ENCODE data around the gene SPRY4. TPM values are rescaled to one million over a fixed set of nuclear protein-coding genes. Genes with fewer than 3 reads are reported as not detected.

Gene SPRY4
- total and polyA plus RNA-seq, 2 of the 13 experiments (the other 11 are each of a cell fraction or from before 2014, with no cell fraction given), result 8.9 to 17.8 TPM

DNA sequence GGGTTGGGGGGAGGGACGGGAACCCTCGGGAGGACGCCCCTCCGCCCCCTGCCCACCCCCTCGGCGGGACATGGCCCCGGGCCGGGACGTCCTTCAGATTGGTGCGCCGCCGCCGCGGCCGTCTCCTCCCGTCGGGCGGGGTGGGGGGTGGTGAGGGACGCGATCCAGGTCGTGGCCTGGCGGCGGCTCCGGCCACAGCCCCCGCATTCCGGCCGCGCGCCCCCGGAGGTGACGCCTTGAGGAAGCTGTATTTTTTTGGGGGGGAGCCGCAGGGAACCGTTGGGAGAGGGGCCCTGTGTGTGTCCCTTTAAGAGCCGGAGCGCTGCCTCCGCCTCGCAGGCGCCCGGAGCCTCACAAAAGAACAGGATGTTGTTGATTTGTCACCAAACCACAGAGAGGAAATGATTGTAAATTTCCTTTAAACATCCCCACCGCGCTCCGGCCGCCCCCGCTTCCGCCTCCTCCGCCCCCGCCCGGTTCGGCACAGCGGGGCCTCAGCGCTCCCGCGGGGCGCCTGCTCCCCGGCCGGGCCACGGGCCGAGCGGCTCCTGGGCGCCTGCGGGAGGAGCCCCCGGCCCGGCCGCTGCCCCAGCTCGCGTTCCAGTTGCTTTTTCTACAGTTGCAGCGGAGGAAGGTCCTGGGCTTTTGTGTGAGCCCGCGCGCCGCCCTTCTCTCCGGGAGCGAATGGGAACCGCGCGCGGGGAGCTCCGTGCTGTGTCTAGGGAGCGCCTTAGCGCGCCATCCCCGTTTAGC, 32.1 kb upstream of the SPRY4 start (continued):
- TF ChIP-seq HNRNPK (IDR thresholded peaks at IDR 0.05; ENCODE audit: low read depth, low read length, poor library complexity, severe bottlenecking), result peak; percentile 82
- TF ChIP-seq ZNF101 (CRISPR knock-in tag; IDR thresholded peaks at IDR 0.05; ENCODE audit: borderline replicate concordance, low read depth), result no peak
- peak; percentile 48; the same call in 1 of the 2 replicates for TF ChIP-seq RCOR2 (CRISPR knock-in tag; IDR thresholded peaks at IDR 0.05)
- TF ChIP-seq, protein P1, sequence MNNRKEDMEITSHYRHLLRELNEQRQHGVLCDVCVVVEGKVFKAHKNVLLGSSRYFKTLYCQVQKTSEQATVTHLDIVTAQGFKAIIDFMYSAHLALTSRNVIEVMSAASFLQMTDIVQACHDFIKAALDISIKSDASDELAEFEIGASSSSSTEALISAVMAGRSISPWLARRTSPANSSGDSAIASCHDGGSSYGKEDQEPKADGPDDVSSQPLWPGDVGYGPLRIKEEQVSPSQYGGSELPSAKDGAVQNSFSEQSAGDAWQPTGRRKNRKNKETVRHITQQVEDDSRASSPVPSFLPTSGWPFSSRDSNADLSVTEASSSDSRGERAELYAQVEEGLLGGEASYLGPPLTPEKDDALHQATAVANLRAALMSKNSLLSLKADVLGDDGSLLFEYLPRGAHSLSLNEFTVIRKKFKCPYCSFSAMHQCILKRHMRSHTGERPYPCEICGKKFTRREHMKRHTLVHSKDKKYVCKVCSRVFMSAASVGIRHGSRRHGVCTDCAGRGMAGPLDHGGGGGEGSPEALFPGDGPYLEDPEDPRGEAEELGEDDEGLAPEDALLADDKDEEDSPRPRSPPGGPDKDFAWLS (CRISPR knock-in tag; IDR thresholded peaks at IDR 0.05; ENCODE audit: borderline replicate concordance), result 0 out of 2 replicates have a peak, but pooled peaks have one; percentile 60
- 0 out of 2 replicates have a peak, but pooled peaks have one; percentile 49 for TF ChIP-seq DMAP1 (CRISPR knock-in tag; IDR thresholded peaks at IDR 0.05)
- TF ChIP-seq ZNF33A (CRISPR knock-in tag; IDR thresholded peaks at IDR 0.05; ENCODE audit: borderline replicate concordance), result no peak
- TF ChIP-seq, protein P2, sequence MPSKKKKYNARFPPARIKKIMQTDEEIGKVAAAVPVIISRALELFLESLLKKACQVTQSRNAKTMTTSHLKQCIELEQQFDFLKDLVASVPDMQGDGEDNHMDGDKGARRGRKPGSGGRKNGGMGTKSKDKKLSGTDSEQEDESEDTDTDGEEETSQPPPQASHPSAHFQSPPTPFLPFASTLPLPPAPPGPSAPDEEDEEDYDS (CRISPR knock-in tag; IDR thresholded peaks at IDR 0.05), result peak; percentile 41
- peak; percentile 82; the same call in 1 of the 2 replicates for TF ChIP-seq ZSCAN31 (CRISPR knock-in tag; IDR thresholded peaks at IDR 0.05; ENCODE audit: low read depth)
- no peak for TF ChIP-seq ZNF350 (CRISPR knock-in tag; IDR thresholded peaks at IDR 0.05; ENCODE audit: borderline replicate concordance, low read depth)
- TF ChIP-seq PPARG (CRISPR knock-in tag; conservative IDR thresholded peaks at IDR 0.05), result peak; percentile 59; the same call in 1 of the 2 replicates
- peak; percentile 77 for TF ChIP-seq POLR2G (IDR thresholded peaks at IDR 0.05; ENCODE audit: low read depth, low read length)

All from HepG2 (cell line).